Mesenchymal stem cell (in vitro differentiated cells and primary cell): Measurements from ENCODE around the gene ZEB2.

ENCODE experiments used
- DNase-seq: peaks from one replicate; pipeline ENCODE4 v3.0.0-alpha.2; 2013
- H2AFZ ChIP-seq: one replicate; pipeline ENCODE4 v1.6.1; 2013; ENCODE audit warnings: low read depth, mild to moderate bottlenecking, control low read depth, inconsistent platforms, low read length, moderate library complexity
- H2AK5ac ChIP-seq: 2 replicates; pipeline ENCODE4 v1.6.1; 2013; ENCODE audit warnings: low read length, moderate library complexity, mild to moderate bottlenecking, inconsistent platforms; ENCODE audit not compliant: severe bottlenecking
- H2BK120ac ChIP-seq: one replicate; pipeline ENCODE4 v1.6.1; 2013; ENCODE audit warnings: low read depth, mild to moderate bottlenecking, inconsistent platforms, low read length, moderate library complexity
- H2BK12ac ChIP-seq, 2 experiments: one replicate each; pipeline ENCODE4 v1.6.1; 2013; ENCODE audit warnings: inconsistent platforms in 2 of 2, low read length in 2 of 2, mild to moderate bottlenecking in 2 of 2, moderate library complexity in 2 of 2, control low read depth in 1 of 2
- H2BK15ac ChIP-seq: one replicate; pipeline ENCODE4 v1.6.1; 2013; ENCODE audit warnings: mild to moderate bottlenecking, low read depth, inconsistent platforms; ENCODE audit not compliant: poor library complexity, severe bottlenecking
- H2BK5ac ChIP-seq: 2 replicates; pipeline ENCODE4 v1.6.1; 2013; ENCODE audit warnings: low read depth, mild to moderate bottlenecking, low read length, control low read depth, inconsistent platforms; ENCODE audit not compliant: poor library complexity, severe bottlenecking
- H3K14ac ChIP-seq, 2 experiments: one replicate each; pipeline ENCODE4 v1.6.1; 2013; ENCODE audit warnings: inconsistent platforms in 2 of 2, low read length in 2 of 2, control low read depth in 1 of 2, mild to moderate bottlenecking in 1 of 2, moderate library complexity in 1 of 2
- H3K18ac ChIP-seq, 2 experiments: one replicate each; pipeline ENCODE4 v1.6.1; 2013; ENCODE audit warnings: inconsistent platforms in 2 of 2, low read length in 2 of 2, control low read depth in 1 of 2, low read depth in 1 of 2, mild to moderate bottlenecking in 1 of 2
- H3K23ac ChIP-seq, 2 experiments: one replicate each; pipeline ENCODE4 v1.6.1; 2013; ENCODE audit warnings: inconsistent platforms in 2 of 2, low read length in 2 of 2, mild to moderate bottlenecking in 2 of 2, moderate library complexity in 2 of 2, control low read depth in 1 of 2
- H3K27ac ChIP-seq: 2 replicates; pipeline ENCODE4 v1.5.1; 2013; ENCODE audit warnings: mild to moderate bottlenecking, moderate library complexity, low read length, control low read depth, inconsistent platforms; ENCODE audit not compliant: poor library complexity, severe bottlenecking
- H3K27me3 ChIP-seq, 2 experiments: 2 replicates each; pipeline versions ENCODE4 v1.6.1 to v1.7.0; 2013; ENCODE audit warnings: low read length in 2 of 2, mild to moderate bottlenecking in 2 of 2, moderate library complexity in 2 of 2, control low read depth in 1 of 2, inconsistent platforms in 1 of 2; ENCODE audit not compliant: control insufficient read depth in 1 of 2, insufficient read depth in 1 of 2
- H3K36me3 ChIP-seq, 2 experiments: 2 replicates each; pipeline versions ENCODE4 v1.6.1 to v1.7.0; 2013; ENCODE audit warnings: low read length in 2 of 2, control low read depth in 1 of 2, inconsistent platforms in 1 of 2, low read depth in 1 of 2, mild to moderate bottlenecking in 1 of 2; ENCODE audit not compliant: insufficient read depth in 2 of 2, control insufficient read depth in 1 of 2
- H3K4ac ChIP-seq, 2 experiments: one replicate each; pipeline ENCODE4 v1.6.1; 2013; ENCODE audit warnings: inconsistent platforms in 2 of 2, low read length in 2 of 2, mild to moderate bottlenecking in 2 of 2, moderate library complexity in 2 of 2, control low read depth in 1 of 2, low read depth in 1 of 2
- H3K4me1 ChIP-seq: 2 replicates; pipeline ENCODE4 v1.6.1; 2013; ENCODE audit warnings: low read depth, low read length, control low read depth; ENCODE audit not compliant: control insufficient read depth, insufficient read depth
- H3K4me2 ChIP-seq: 2 replicates; pipeline ENCODE4 v1.6.1; 2013; ENCODE audit warnings: low read length, mild to moderate bottlenecking, inconsistent platforms; ENCODE audit not compliant: poor library complexity, severe bottlenecking
- H3K4me3 ChIP-seq, 2 experiments: 2 replicates each; pipeline versions ENCODE4 v1.5.1 to v1.7.0; 2013; ENCODE audit warnings: low read length in 2 of 2, mild to moderate bottlenecking in 2 of 2, control low read depth in 1 of 2, low read depth in 1 of 2; ENCODE audit not compliant: insufficient read depth in 1 of 2
- H3K79me1 ChIP-seq: replicated peaks from 2 replicates; pipeline ENCODE4 v1.6.1; 2013; ENCODE audit warnings: mild to moderate bottlenecking, control low read depth, low read length, inconsistent platforms; ENCODE audit not compliant: poor library complexity, severe bottlenecking
- H3K9ac ChIP-seq: 2 replicates; pipeline ENCODE4 v1.7.0; 2013; ENCODE audit warnings: mild to moderate bottlenecking, low read length, moderate library complexity
- H3K9me3 ChIP-seq: 2 replicates; pipeline ENCODE4 v1.7.0; 2013; ENCODE audit warnings: mild to moderate bottlenecking, low read length; ENCODE audit not compliant: control insufficient read depth
- H4K8ac ChIP-seq: one replicate; pipeline ENCODE4 v1.6.1; 2013; ENCODE audit warnings: inconsistent platforms, mild to moderate bottlenecking, low read length, moderate library complexity
- H4K91ac ChIP-seq: one replicate; pipeline ENCODE4 v1.6.1; 2013; ENCODE audit warnings: mild to moderate bottlenecking, low read length, inconsistent platforms
- WGBS: methylation state at CpG from one replicate; pipeline ENCODE4 v1.1.7; 2013; ENCODE audit warnings: mixed read lengths; 5-methylcytosine and 5-hydroxymethylcytosine counted together

The ZEB2 gene

DNA sequence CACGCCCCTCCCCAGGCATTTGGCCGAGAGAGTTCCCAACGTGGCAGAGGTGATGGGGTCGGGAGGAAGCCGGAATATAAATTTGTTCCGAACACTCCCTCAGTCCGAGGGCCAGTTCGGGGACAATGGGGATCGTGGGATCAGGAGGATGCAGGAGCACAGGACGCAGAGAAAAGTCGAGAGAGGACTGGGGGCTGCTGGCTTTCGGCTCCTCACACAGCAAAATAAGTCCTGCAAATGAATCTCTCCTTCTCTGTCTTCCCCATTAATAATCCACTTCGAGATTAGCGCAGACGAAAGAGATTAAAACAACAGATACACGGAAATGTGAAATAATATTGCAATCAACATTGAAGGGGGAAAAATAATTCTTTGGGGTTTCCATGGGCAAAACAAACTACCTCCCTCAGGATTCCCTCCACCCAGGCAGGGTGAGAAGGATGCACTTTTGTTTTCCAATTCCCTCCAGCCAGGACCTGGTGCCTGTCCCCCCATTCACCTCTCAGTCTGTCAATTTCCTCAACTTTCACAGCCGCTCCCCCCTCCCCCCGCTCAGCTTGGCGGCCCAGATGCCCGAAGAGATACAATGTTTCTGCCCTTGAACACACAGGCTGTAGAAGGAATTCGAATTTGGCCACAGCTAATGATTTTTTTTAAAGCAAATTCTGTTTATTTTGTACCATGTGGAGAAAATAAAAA, 3.1 kb upstream of the ZEB2 start:
- H2BK120ac ChIP-seq, result peak overlapping the region; percentile 97
- peak overlapping the region; percentile 93 for H3K4me2 ChIP-seq
- H3K4me1 ChIP-seq, result peaks cover 5% of the 10 kb centered on the region
- peak overlapping the region in 1 of 2 experiments; percentile 71 for H3K4ac ChIP-seq
- H4K8ac ChIP-seq, result peak overlapping the region; percentile 91
- H2BK12ac ChIP-seq, result peak overlapping the region in 1 of 2 experiments; percentile 93
- H3K23ac ChIP-seq, result peak overlapping the region in 1 of 2 experiments; percentile 59
- H2AFZ ChIP-seq, result peak overlapping the region; percentile 49
- DNase-seq, result no peak
- H3K4me3 ChIP-seq, result peak overlapping the region; percentile 43 to 77
- H3K27me3 ChIP-seq, result no peaks in the 10 kb centered on the region
- WGBS, result 2% methylated on average over 13 of the region's 21 CpGs
- no peaks in the 10 kb centered on the region for H3K9me3 ChIP-seq
- H2BK15ac ChIP-seq, result peak overlapping the region; percentile 87
- H2AK5ac ChIP-seq, result no peak overlapping the region
- peak overlapping the region; percentile 91 for H3K9ac ChIP-seq
- H3K14ac ChIP-seq, result peak overlapping the region in 1 of 2 experiments; percentile 45
- no peak overlapping the region for H2BK5ac ChIP-seq
- H3K79me1 ChIP-seq, result peaks cover 2% of the 10 kb centered on the region
- no peaks in the 10 kb centered on the region for H3K36me3 ChIP-seq
- peak overlapping the region; percentile 52 to 84 for H3K18ac ChIP-seq
- H4K91ac ChIP-seq, result peak overlapping the region; percentile 63
- H3K27ac ChIP-seq, result no peak overlapping the region

DNA sequence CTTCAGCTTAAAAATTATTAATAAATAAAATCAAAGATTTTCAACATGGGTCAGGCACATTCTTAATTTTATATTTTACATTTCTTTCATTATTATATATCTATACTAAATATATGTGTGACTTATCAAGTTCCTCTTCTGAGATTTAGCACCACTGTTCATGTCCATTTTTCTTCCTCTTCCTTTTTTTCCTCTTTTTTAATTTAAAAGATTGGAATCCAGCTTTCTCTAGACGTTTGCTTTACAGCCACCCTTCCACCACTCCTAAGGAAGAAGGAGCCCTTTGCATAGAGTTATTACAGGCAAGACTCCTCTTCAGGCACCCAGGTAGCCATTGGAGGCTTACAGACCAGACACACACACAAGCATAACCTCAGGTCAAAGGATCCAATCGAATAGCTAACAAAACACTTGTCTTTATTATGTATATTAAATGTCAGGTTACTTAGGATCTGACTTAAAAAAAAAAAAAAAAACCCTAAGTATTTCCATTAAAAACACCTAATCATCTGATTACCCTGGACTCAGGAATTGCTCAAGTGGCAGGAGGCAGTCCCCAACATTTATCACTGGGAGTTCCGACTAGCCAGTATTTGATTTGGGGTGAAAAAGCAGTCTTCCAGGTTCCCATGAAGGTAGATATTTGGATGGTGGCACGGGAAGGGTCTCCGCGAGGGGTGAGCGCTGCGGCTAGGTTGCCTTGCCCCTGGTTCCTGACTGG, 2.4 kb upstream of the ZEB2 start:
- peaks cover 2% of the 10 kb centered on the region for H3K79me1 ChIP-seq
- H4K8ac ChIP-seq, result peak overlapping the region; percentile 91
- peak overlapping the region; percentile 87 for H2BK15ac ChIP-seq
- H3K18ac ChIP-seq, result peak overlapping the region; percentile 6 to 84
- no peaks in the 10 kb centered on the region for H3K36me3 ChIP-seq
- peak overlapping the region in 1 of 2 experiments; percentile 45 for H3K14ac ChIP-seq
- H3K27me3 ChIP-seq, result no peaks in the 10 kb centered on the region
- WGBS, result 18% methylated on average over 7 of the region's 8 CpGs
- no peaks in the 10 kb centered on the region for H3K9me3 ChIP-seq
- no peak overlapping the region for H2AFZ ChIP-seq
- H2BK12ac ChIP-seq, result peak overlapping the region in 1 of 2 experiments; percentile 93
- H2AK5ac ChIP-seq, result no peak overlapping the region
- no peak overlapping the region for H2BK5ac ChIP-seq
- H3K27ac ChIP-seq, result no peak overlapping the region
- H3K4me2 ChIP-seq, result peak overlapping the region; percentile 93
- no peak for DNase-seq
- no peak overlapping the region for H4K91ac ChIP-seq
- peaks cover 5% of the 10 kb centered on the region for H3K4me1 ChIP-seq
- peak overlapping the region in 1 of 2 experiments; percentile 71 for H3K4ac ChIP-seq
- peak overlapping the region; percentile 43 to 77 for H3K4me3 ChIP-seq
- H2BK120ac ChIP-seq, result no peak overlapping the region
- H3K9ac ChIP-seq, result peak overlapping the region; percentile 91
- H3K23ac ChIP-seq, result peak overlapping the region in 1 of 2 experiments; percentile 46

DNA sequence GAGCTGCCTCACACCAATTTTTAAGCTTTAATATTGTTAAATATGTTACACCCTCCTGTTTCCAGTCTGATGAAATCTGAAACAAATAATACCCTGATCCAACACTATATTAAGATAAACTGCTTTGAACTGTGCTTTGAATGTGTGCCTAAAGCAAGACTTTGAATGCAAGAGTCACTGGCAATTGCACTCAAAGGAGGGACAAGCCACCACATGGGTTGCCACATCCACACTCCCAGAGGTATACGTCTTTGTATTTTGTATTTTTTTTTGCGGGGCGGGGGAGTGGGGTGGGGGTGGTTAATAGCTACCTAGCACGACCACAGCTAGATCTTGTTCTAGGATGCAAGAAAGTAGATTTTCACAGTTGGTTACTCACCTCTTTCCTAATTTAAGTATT, 1.8 kb upstream of the ZEB2 start:
- Histone ChIP-seq H2BK5ac (no peak overlapping the region), H4K91ac (no peak overlapping the region), H2AK5ac (no peak overlapping the region), H2AFZ (no peak overlapping the region), H3K4me2 (no peak overlapping the region), H2BK15ac (no peak overlapping the region), H3K4me1 (peaks cover 5% of the 10 kb centered on the region), H3K36me3 (no peaks in the 10 kb centered on the region), H3K9me3 (no peaks in the 10 kb centered on the region), H3K79me1 (peaks cover 2% of the 10 kb centered on the region), H3K18ac (no peak overlapping the region), H4K8ac (no peak overlapping the region), H3K14ac (no peak overlapping the region), H3K27me3 (no peaks in the 10 kb centered on the region), H3K4me3 (peak overlapping the region in 1 of 2 experiments; percentile 75), H3K9ac (peak overlapping the region; percentile 91), H3K27ac (no peak overlapping the region), H2BK12ac (no peak overlapping the region), H3K23ac (no peak overlapping the region), H2BK120ac (no peak overlapping the region), H3K4ac (no peak overlapping the region)
- no CpG with 5 or more reads among the region's 4 CpGs for WGBS
- no peak for DNase-seq
